IMR-90 (cell line): ENCODE measurements around the gene TMEM135. TPM values are rescaled to one million over a fixed set of nuclear protein-coding genes. Genes with fewer than 3 reads are reported as not detected.

Source experiments
- ATAC-seq: fragments of 200-7000 bp; cut with Tn5 transposase; 2 replicates; pipeline ENCODE4 v1.9.1; 2020; ENCODE audit warnings: low read depth, mild to moderate bottlenecking, moderate library complexity
- BruUV-seq: library from RNA; stranded (reverse); fragments of 400-500 nt; replicated peaks from 2 replicates; lab custom pipeline; 2021; lab: Mats Ljungman, UMichigan
- CTCF ChIA-PET: fragments of 300-600 bp; formaldehyde crosslinking; extraction: SDS; loops from one replicate; lab custom pipeline; 2021; ENCODE audit warnings: antibody characterized with exemption; lab: Yijun Ruan, JAX
- POLR2A ChIA-PET: fragments of 300-600 bp; sonication (Branson Sonifier 250); formaldehyde crosslinking; loops from one replicate; lab custom pipeline; 2022; ENCODE audit warnings: antibody characterized with exemption; ENCODE audit not compliant: unreplicated experiment; lab: Charles Lee
- DNase-seq: peaks from one replicate; pipeline ENCODE4 v3.0.0; 2013
- H2AFZ ChIP-seq: replicated peaks from 2 replicates; pipeline ENCODE3; 2013; ENCODE audit warnings: low read length, mild to moderate bottlenecking; ENCODE audit not compliant: poor library complexity
- H2AK5ac ChIP-seq: 2 replicates; pipeline ENCODE4 v1.6.1; 2013; ENCODE audit warnings: low read depth, low read length, inconsistent platforms
- H2AK9ac ChIP-seq: replicated peaks from 2 replicates; pipeline ENCODE3; 2013; ENCODE audit warnings: mild to moderate bottlenecking, low read depth, low read length, moderate library complexity; ENCODE audit not compliant: poor library complexity
- H2BK120ac ChIP-seq: 2 replicates; pipeline ENCODE4 v1.6.1; 2013; ENCODE audit warnings: low read depth, low read length, inconsistent platforms
- H2BK15ac ChIP-seq: 3 replicates; pipeline ENCODE4 v1.6.1; 2013; ENCODE audit warnings: low read depth, low read length, inconsistent platforms
- H2BK20ac ChIP-seq: 2 replicates; pipeline ENCODE4 v1.6.1; 2013; ENCODE audit warnings: low read depth, mild to moderate bottlenecking, inconsistent platforms, low read length, moderate library complexity
- H2BK5ac ChIP-seq: 2 replicates; pipeline ENCODE4 v1.6.1; 2013; ENCODE audit warnings: mild to moderate bottlenecking, low read depth, low read length, inconsistent platforms; ENCODE audit not compliant: poor library complexity, severe bottlenecking
- H3K14ac ChIP-seq: replicated peaks from 2 replicates; pipeline ENCODE4 v1.6.1; 2013; ENCODE audit warnings: low read depth, low read length, inconsistent platforms
- H3K18ac ChIP-seq: 2 replicates; pipeline ENCODE4 v1.6.1; 2013; ENCODE audit warnings: low read depth, low read length, control low read depth
- H3K23ac ChIP-seq: 2 replicates; pipeline ENCODE4 v1.6.1; 2013; ENCODE audit warnings: low read depth, low read length, inconsistent platforms
- H3K27ac ChIP-seq: 2 replicates; pipeline ENCODE4 v1.5.1; 2013; ENCODE audit warnings: mild to moderate bottlenecking, control low read depth, low read length; ENCODE audit not compliant: insufficient read depth
- H3K27me3 ChIP-seq: 2 replicates; pipeline ENCODE4 v1.6.1; 2013; ENCODE audit warnings: low read length; ENCODE audit not compliant: control insufficient read depth, insufficient read depth
- H3K36me3 ChIP-seq: 2 replicates; pipeline ENCODE4 v1.6.1; 2013; ENCODE audit warnings: low read length, mixed read lengths; ENCODE audit not compliant: control insufficient read depth, insufficient read depth
- H3K4ac ChIP-seq: 2 replicates; pipeline ENCODE4 v1.6.1; 2013; ENCODE audit warnings: low read depth, low read length, inconsistent platforms
- H3K4me1 ChIP-seq: 2 replicates; pipeline ENCODE4 v1.6.1; 2013; ENCODE audit warnings: low read length, mixed read lengths; ENCODE audit not compliant: control insufficient read depth, insufficient read depth
- H3K4me2 ChIP-seq: 2 replicates; pipeline ENCODE4 v1.6.1; 2013; ENCODE audit warnings: low read depth, mild to moderate bottlenecking, control low read depth, low read length, moderate library complexity
- H3K4me3 ChIP-seq: 2 replicates; pipeline ENCODE4 v1.5.1; 2013; ENCODE audit warnings: low read depth, mild to moderate bottlenecking, control low read depth, low read length, moderate library complexity; ENCODE audit not compliant: insufficient read depth
- H3K56ac ChIP-seq: 2 replicates; pipeline ENCODE4 v1.6.1; 2013; ENCODE audit warnings: low read length, inconsistent platforms; ENCODE audit not compliant: insufficient read depth; ENCODE audit errors: extremely low read depth
- H3K79me1 ChIP-seq, 2 experiments: 2 replicates each; pipeline ENCODE4 v1.6.1; 2013; ENCODE audit warnings: low read length in 2 of 2, inconsistent platforms in 1 of 2, low read depth in 1 of 2
- H3K9ac ChIP-seq: 2 replicates; pipeline ENCODE4 v1.6.1; 2013; ENCODE audit warnings: low read depth, low read length, control low read depth
- H3K9me1 ChIP-seq: 2 replicates; pipeline ENCODE4 v1.6.1; 2013; ENCODE audit warnings: low read length, inconsistent platforms; ENCODE audit not compliant: insufficient read depth
- H3K9me3 ChIP-seq: 2 replicates; pipeline ENCODE4 v1.6.1; 2013; ENCODE audit warnings: low read length; ENCODE audit not compliant: control insufficient read depth, insufficient read depth
- H4K20me1 ChIP-seq: 2 replicates; pipeline ENCODE4 v1.6.1; 2013; ENCODE audit warnings: low read length, inconsistent platforms; ENCODE audit not compliant: insufficient read depth
- H4K5ac ChIP-seq: 2 replicates; pipeline ENCODE4 v1.6.1; 2013; ENCODE audit warnings: mild to moderate bottlenecking, low read depth, low read length, control low read depth
- H4K8ac ChIP-seq, 2 experiments: 2 replicates each; pipeline ENCODE4 v1.6.1; 2013; ENCODE audit warnings: low read depth in 2 of 2, low read length in 2 of 2, control low read depth in 1 of 2, inconsistent platforms in 1 of 2
- H4K91ac ChIP-seq: 2 replicates; pipeline ENCODE4 v1.6.1; 2013; ENCODE audit warnings: low read depth, low read length, inconsistent platforms; ENCODE audit not compliant: insufficient read depth
- MAFK ChIP-seq: IDR thresholded peaks from 2 replicates; pipeline ENCODE4 v1.6.1; 2012; ENCODE audit warnings: low read depth, low read length, improper control_type of control experiment
- RAD21 ChIP-seq: IDR thresholded peaks from 2 replicates; pipeline ENCODE4 v1.6.1; 2012; ENCODE audit warnings: low read length, improper control_type of control experiment
- WGBS, 2 experiments: methylation state at CpG; one replicate each; pipeline versions ENCODE4 v1.1.5 to v1.1.7; 2013; ENCODE audit warnings: missing lambda C conversion rate in 2 of 2; ENCODE audit not compliant: insufficient read length in 1 of 2; ENCODE audit errors: extremely low coverage in 2 of 2; 5-methylcytosine and 5-hydroxymethylcytosine counted together
- dilution Hi-C: fragments of 300-500 bp; cut with HindIII; formaldehyde crosslinking; loops from one replicate; pipeline ENCODE4 v1.14.3; 2018; ENCODE audit warnings: low sequenced_read_pairs; ENCODE audit not compliant: unreplicated experiment
- in situ Hi-C: fragments of 300-500 bp; cut with MboI; formaldehyde crosslinking; loops from 3 replicates; pipeline ENCODE4 v1.14.3; 2019; ENCODE audit warnings: low sequenced_read_pairs, inconsistent platforms, mixed read lengths
- intact Hi-C: fragments of 100-400 bp; cut with micrococcal nuclease; formaldehyde crosslinking; loops from 2 replicates; pipeline ENCODE4 v1.10.0; 2022
- polyA plus RNA-seq, 3 experiments: library from polyadenylated mRNA; depleted of rRNA; stranded (reverse); fragments of >200 nt; gene quantifications; 2 replicates each; pipeline ENCODE4 v1.2.3, GENCODE V29; 2012; ENCODE audit warnings: low replicate concordance in 1 of 3
- total RNA-seq: library from RNA; depleted of rRNA; stranded (reverse); fragments of >200 nt; gene quantifications from 2 replicates; pipeline ENCODE4 v1.2.3, GENCODE V29; 2012; rRNA removed

TMEM135 gene
- total and polyA plus RNA-seq, 2 of the 4 experiments (the other 2 are of a cell fraction), result 3.9 to 5.9 TPM

DNA sequence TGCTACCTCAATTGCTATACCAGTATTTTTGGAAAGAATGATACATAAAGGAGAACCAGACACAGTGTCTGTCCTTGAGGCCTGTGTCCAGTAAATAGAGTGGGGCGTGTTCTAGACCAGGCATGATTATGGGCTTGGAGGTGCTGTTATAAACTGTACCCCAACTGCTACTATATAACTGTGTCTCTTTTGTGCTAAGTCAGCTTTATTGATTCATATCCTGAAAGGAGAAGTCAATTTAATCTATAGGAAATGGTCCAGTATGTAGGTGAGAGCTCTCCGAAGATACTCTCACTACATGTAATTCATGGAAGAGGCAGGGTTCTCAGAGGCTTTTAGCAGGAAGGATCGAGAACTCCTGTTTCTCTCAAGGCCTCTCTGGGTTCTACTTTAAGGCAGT, 334.3 kb downstream of the TMEM135 start:
- ATAC-seq, result no peak
- CTCF ChIA-PET, result interaction anchor here (0.6 kb wide), 1 partner anchor 230 kb away, joined by 4 read pairs; no protein-coding TSS in a partner anchor
- no peaks in the 10 kb centered on the region for H3K36me3 ChIP-seq
- H3K4me3 ChIP-seq, result no peak overlapping the region
- H3K4ac ChIP-seq, result no peak overlapping the region
- POLR2A ChIA-PET, result no interaction called here
- no peak overlapping the region for H4K91ac ChIP-seq
- peaks cover 10% of the 10 kb centered on the region for H3K27me3 ChIP-seq
- dilution Hi-C loops, result no loop called here
- TF ChIP-seq RAD21, result no peak
- TF ChIP-seq MAFK, result peak; percentile 88
- H2AK5ac ChIP-seq, result no peak overlapping the region
- H3K79me1 ChIP-seq, result no peaks in the 10 kb centered on the region
- no peak overlapping the region for H3K9ac ChIP-seq
- no CpG with 5 or more reads among the region's 3 CpGs for WGBS, 2 experiments
- no peak overlapping the region for H3K23ac ChIP-seq
- H3K4me1 ChIP-seq, result no peaks in the 10 kb centered on the region
- no peak for DNase-seq
- no peak overlapping the region for H3K14ac ChIP-seq
- no peak overlapping the region for H2BK20ac ChIP-seq
- H3K9me3 ChIP-seq, result no peaks in the 10 kb centered on the region
- no peak overlapping the region for H4K8ac ChIP-seq
- BruUV-seq, result no TSS peak
- intact Hi-C loops, result no loop called here
- no peak overlapping the region for H2BK5ac ChIP-seq
- H2AK9ac ChIP-seq, result no peak overlapping the region
- in situ Hi-C loops, result loop anchor here (25.0 kb wide), 4 partner anchors 340 to 1490 kb away; no protein-coding TSS in a partner anchor
- H3K56ac ChIP-seq, result no peak overlapping the region
- H2BK15ac ChIP-seq, result no peak overlapping the region
- H3K4me2 ChIP-seq, result no peak overlapping the region
- H3K9me1 ChIP-seq, result no peaks in the 10 kb centered on the region
- H4K5ac ChIP-seq, result no peak overlapping the region
- no peaks in the 10 kb centered on the region for H4K20me1 ChIP-seq
- H2AFZ ChIP-seq, result no peak overlapping the region
- H2BK120ac ChIP-seq, result no peak overlapping the region
- H3K18ac ChIP-seq, result no peak overlapping the region
- H3K27ac ChIP-seq, result no peak overlapping the region

Other genes with a start within 250 kb of the TMEM135 start
- gene PRSS23, start 237.4 kb upstream of the TMEM135 start, total RNA-seq, result 123 and 199 TPM in 2 replicates
- gene PRSS23, start 237.4 kb upstream of the TMEM135 start, polyA plus RNA-seq (2012; rRNA removed), result 82.8 and 100 TPM in 2 replicates
- 7.7 and 10.3 TPM in 2 replicates for gene FZD4, start 82.5 kb upstream of the TMEM135 start, total RNA-seq
- 3.1 and 3.7 TPM in 2 replicates for gene FZD4, start 82.5 kb upstream of the TMEM135 start, polyA plus RNA-seq (2012; rRNA removed)